ENCODE data around the gene CRB3. TPM values are rescaled to one million over a fixed set of nuclear protein-coding genes. Genes with fewer than 3 reads are reported as not detected.

Gene CRB3
- total and polyA plus RNA-seq, 2 of the 8 experiments (the other 6 are each of a cell fraction or from before 2014, with no cell fraction given): 21.1 to 24.6 TPM

DNA sequence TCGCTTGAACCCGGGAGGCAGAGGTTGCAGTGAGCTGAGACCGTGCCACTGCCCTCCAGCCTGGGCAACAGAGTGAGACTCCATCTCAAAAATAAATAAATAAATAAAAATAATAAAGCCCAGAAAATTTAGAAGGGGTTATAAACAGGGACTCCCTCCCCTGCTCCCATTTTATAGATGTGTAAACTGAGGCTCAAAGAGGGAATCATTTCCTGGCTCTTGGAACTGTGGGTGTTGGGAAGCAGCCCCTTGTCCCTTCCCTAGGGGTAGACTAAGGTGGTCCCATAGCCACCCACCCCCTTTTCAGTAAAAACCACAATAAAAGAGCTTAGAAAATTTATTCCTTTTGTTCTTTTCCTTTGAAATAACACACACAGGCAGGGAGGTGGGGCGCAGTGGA, 24.3 kb upstream of the CRB3 start:
- H3K27me3 ChIP-seq (replicated peaks in 1 of 4; ENCODE audit: control insufficient read depth in 3 of 4, extremely low read depth in 1 of 4, insufficient read depth in 3 of 4, low read length in 3 of 4): no peaks in the 10 kb centered on the region
- H2BK12ac ChIP-seq (ENCODE audit: low read depth, low read length): no peak overlapping the region
- no peak overlapping the region for H2BK5ac ChIP-seq (ENCODE audit: low read depth, low read length)
- H2BK20ac ChIP-seq (ENCODE audit: low read length): no peak overlapping the region
- H3K56ac ChIP-seq (replicated peaks; ENCODE audit: insufficient read length, low read depth, low read length): no peak overlapping the region
- FAIRE-seq (no peak), DNase-seq (ENCODE audit: low read depth in 1 of 2, low spot score in 2 of 2) (no peak)
- no peak overlapping the region for H3K4ac ChIP-seq (replicated peaks; ENCODE audit: insufficient read length, low read depth, low read length)
- H3K4me2 ChIP-seq (ENCODE audit: insufficient read depth in 1 of 2, low read depth in 2 of 2, low read length in 2 of 2): no peak overlapping the region
- H4K91ac ChIP-seq (replicated peaks; ENCODE audit: insufficient read length, low read length): no peak overlapping the region
- H2BK15ac ChIP-seq (ENCODE audit: low read length): no peak overlapping the region
- H4K8ac ChIP-seq (ENCODE audit: extremely low read depth, insufficient read depth, low read length): no peak overlapping the region
- no peaks in the 10 kb centered on the region for H3K4me1 ChIP-seq (replicated peaks in 1 of 4; ENCODE audit: control insufficient read depth in 3 of 4, insufficient read depth in 4 of 4, low read length in 3 of 4)
- H3K23ac ChIP-seq (ENCODE audit: insufficient read length): no peak overlapping the region
- no peak overlapping the region for H3K4me3 ChIP-seq (ENCODE audit: extremely low read depth in 1 of 4, insufficient read depth in 2 of 4, low read depth in 3 of 4, low read length in 4 of 4)
- no peak overlapping the region for H3K27ac ChIP-seq (ENCODE audit: low read depth, low read length)
- POLR2A ChIA-PET (ENCODE audit: partially characterized antibody): interaction anchor here (1.8 kb wide), 1 partner anchor 16 kb away, joined by 3 read pairs; no protein-coding TSS in a partner anchor
- no peaks in the 10 kb centered on the region for H3K79me1 ChIP-seq (ENCODE audit: low read depth, low read length)
- no peak overlapping the region for H3K9ac ChIP-seq (replicated peaks in 1 of 4; ENCODE audit: extremely low read depth in 1 of 4, low read depth in 3 of 4, low read length in 3 of 4)
- TF ChIP-seq BRCA1 (IDR thresholded peaks at IDR 0.05; ENCODE audit: low read depth, low read length) (no peak), KDM5A (IDR thresholded peaks at IDR 0.05; ENCODE audit: low read length) (no peak), CTBP2 (IDR thresholded peaks at IDR 0.05; ENCODE audit: borderline replicate concordance, insufficient read depth, insufficient read length, low read length) (no peak)
- H3K23me2 ChIP-seq (ENCODE audit: low read depth, low read length): no peaks in the 10 kb centered on the region
- no peak overlapping the region for H2BK120ac ChIP-seq (replicated peaks; ENCODE audit: low read depth, low read length)
- no peak overlapping the region for H3K18ac ChIP-seq (ENCODE audit: extremely low read depth, low read length)
- H3K36me3 ChIP-seq (ENCODE audit: control insufficient read depth in 2 of 4, insufficient read depth in 4 of 4, low read length in 3 of 4): no peaks in the 10 kb centered on the region
- no peaks in the 10 kb centered on the region for H4K20me1 ChIP-seq (replicated peaks in 1 of 2; ENCODE audit: control insufficient read depth in 1 of 2, insufficient read depth in 2 of 2, low read length in 2 of 2)
- no peak overlapping the region for H4K5ac ChIP-seq (ENCODE audit: insufficient read length, low read depth, low read length)
- H2AK5ac ChIP-seq (ENCODE audit: low read depth, low read length): no peak overlapping the region
- 88% methylated on average over 4 of the region's 4 CpGs; no CpG with 5 or more reads in 1 of the 2 experiments for WGBS, 2 experiments (ENCODE audit: extremely low coverage in 1 of 2, insufficient coverage in 1 of 2, insufficient read length in 1 of 2, insufficient replicate concordance in 2 of 2, low coverage in 1 of 2, low lambda C conversion rate in 2 of 2, missing lambda C conversion rate in 1 of 2)
- H3K9me3 ChIP-seq (ENCODE audit: insufficient read depth in 2 of 2, low read depth in 1 of 2, low read length in 1 of 2): no peaks in the 10 kb centered on the region
- H3K79me2 ChIP-seq (ENCODE audit: control insufficient read depth in 1 of 2, insufficient read depth in 2 of 2, low read length in 2 of 2): no peaks in the 10 kb centered on the region
- no peak overlapping the region for H2AFZ ChIP-seq (ENCODE audit: low read length)
- no peak overlapping the region for H3K14ac ChIP-seq (ENCODE audit: insufficient read length)
- CTCF ChIA-PET (ENCODE audit: partially characterized antibody): interaction anchor here (1.2 kb wide), 1 partner anchor 12 kb away, joined by 5 read pairs; no protein-coding TSS in a partner anchor

Measured in H1 (cell line).